COLO668 (cell line): ENCODE measurements around the gene IARS1.

ENCODE experiments used
- DNase-seq: peaks from one replicate; lab custom pipeline; 2025; ENCODE audit not compliant: unreplicated experiment; lab: John Stamatoyannopoulos, UW

IARS1 gene

GRCh38 chr9:92295827-92296258 lies 2.3 kb upstream of the IARS1 start:
- no peak for DNase-seq

GRCh38 chr9:92295240-92295790 lies 1.8 kb upstream of the IARS1 start:
- no peak for DNase-seq

GRCh38 chr9:92294297-92294676 lies 790 bp upstream of the IARS1 start:
- DNase-seq = peak; percentile 23

GRCh38 chr9:92293075-92293354 lies 482 bp downstream of the IARS1 start:
- no peak for DNase-seq

GRCh38 chr9:92292338-92293074 lies 991 bp downstream of the IARS1 start:
- DNase-seq = peak; percentile 18

GRCh38 chr9:92291577-92291976 lies 1.9 kb downstream of the IARS1 start:
- no peak for DNase-seq

- DNase-seq = no peak
Observed at GRCh38 chr9:92290785-92291429, 2.6 kb downstream of the IARS1 start.

- DNase-seq = no peak
Observed at GRCh38 chr9:92289708-92290390, 3.6 kb downstream of the IARS1 start.

- DNase-seq = no peak
Observed at GRCh38 chr9:92279302-92279701, 14.2 kb downstream of the IARS1 start.

- no peak for DNase-seq
Observed at GRCh38 chr9:92278110-92278509, 15.4 kb downstream of the IARS1 start.

- no peak for DNase-seq
Observed at GRCh38 chr9:92276331-92277032, 17.0 kb downstream of the IARS1 start.

GRCh38 chr9:92275541-92275940 lies 18.0 kb downstream of the IARS1 start:
- no peak for DNase-seq

GRCh38 chr9:92270511-92270910 lies 23.0 kb downstream of the IARS1 start:
- no peak for DNase-seq

GRCh38 chr9:92266486-92266885 lies 27.0 kb downstream of the IARS1 start:
- DNase-seq = no peak

GRCh38 chr9:92265154-92265553 lies 28.3 kb downstream of the IARS1 start:
- DNase-seq = no peak

- DNase-seq = no peak
Observed at GRCh38 chr9:92263131-92263530, 30.4 kb downstream of the IARS1 start.

GRCh38 chr9:92257327-92257726 lies 36.2 kb downstream of the IARS1 start:
- no peak for DNase-seq

GRCh38 chr9:92254381-92255337 lies 38.8 kb downstream of the IARS1 start:
- DNase-seq = no peak

GRCh38 chr9:92253656-92254055 lies 39.8 kb downstream of the IARS1 start:
- no peak for DNase-seq

GRCh38 chr9:92247981-92248380 lies 45.5 kb downstream of the IARS1 start:
- no peak for DNase-seq
